SH-SY5Y (cell line): ENCODE data around the gene APP.

Experiments used
- GATA2 ChIP-seq: IDR thresholded peaks from 2 replicates; pipeline ENCODE4 v1.6.1; 2011; ENCODE audit warnings: mild to moderate bottlenecking, low read depth, low read length
- GATA3 ChIP-seq: IDR thresholded peaks from 2 replicates; pipeline ENCODE4 v1.6.1; 2011; ENCODE audit warnings: low read depth, mild to moderate bottlenecking, low read length, moderate library complexity

DNA sequence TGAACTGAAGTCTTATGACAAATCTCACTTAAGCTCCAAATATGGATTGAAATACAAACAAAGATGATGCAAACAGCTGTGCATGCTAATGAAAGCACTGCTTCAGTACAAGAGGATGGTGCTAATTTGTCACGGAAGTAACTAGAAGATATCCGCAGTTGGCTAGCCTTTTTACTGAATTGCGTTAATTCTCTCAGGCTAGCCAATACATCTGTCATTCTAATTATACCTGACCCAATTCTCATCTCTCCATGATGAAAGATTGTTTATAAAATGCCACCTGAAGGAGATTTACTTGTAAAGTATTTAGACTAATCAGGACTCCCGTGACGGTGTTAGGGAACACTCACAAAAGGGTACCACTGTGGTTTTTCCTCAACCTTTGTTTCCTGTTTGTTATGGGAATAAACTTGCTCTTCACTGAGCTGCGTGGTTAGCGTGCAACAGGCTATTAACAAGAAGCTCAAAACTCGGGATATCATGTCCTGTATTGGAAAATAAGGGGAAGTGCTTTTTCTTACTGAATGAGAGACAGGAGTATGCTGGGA, 162.5 kb downstream of the APP start:
- TF ChIP-seq GATA2 (no peak), GATA3 (no peak)
